Measurements from ENCODE around the gene RPA1. TPM values are rescaled to one million over a fixed set of nuclear protein-coding genes. Genes with fewer than 3 reads are reported as not detected.

Gene RPA1
- total and polyA plus RNA-seq, 2 of the 4 experiments (the other 2 are of a cell fraction) = 38.4 to 48.2 TPM

DNA sequence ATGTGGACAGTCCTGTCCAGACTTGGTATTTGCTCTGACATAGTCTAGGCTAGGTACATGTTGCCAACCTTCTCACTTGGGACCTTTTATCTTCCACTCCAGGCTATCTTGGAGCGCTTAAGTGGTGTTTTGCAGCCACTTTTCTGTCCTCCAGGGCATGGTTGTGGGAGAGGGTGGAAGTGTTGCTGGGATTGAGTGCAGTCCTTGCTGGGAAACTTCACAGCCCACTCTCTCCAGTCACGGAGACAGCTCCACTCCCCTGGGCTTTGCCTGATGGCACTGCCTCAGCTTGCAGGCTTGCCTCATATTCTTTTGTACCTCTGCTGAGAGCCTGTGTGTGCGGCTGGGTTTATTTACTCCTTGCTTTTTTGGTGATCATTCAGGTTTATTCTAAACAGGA lies 17.4 kb downstream of the RPA1 start:
- Histone ChIP-seq H2BK120ac (ENCODE audit: low read depth, low read length) (no peak overlapping the region), H3K9me1 (ENCODE audit: insufficient read depth, low read length) (no peaks in the 10 kb centered on the region), H2AFZ (replicated peaks; ENCODE audit: low read length, poor library complexity) (no peak overlapping the region), H3K36me3 (ENCODE audit: control insufficient read depth, insufficient read depth, low read length) (peaks cover 26% of the 10 kb centered on the region), H2BK15ac (ENCODE audit: low read depth, low read length) (no peak overlapping the region), H4K91ac (ENCODE audit: insufficient read depth, low read depth, low read length) (no peak overlapping the region), H3K23ac (ENCODE audit: low read depth, low read length) (no peak overlapping the region), H3K27me3 (ENCODE audit: control insufficient read depth, insufficient read depth, low read length) (no peaks in the 10 kb centered on the region), H3K9ac (ENCODE audit: low read depth, low read length) (no peak overlapping the region), H2BK20ac (ENCODE audit: low read depth, low read length) (no peak overlapping the region), H4K5ac (ENCODE audit: low read depth, low read length) (no peak overlapping the region), H4K20me1 (ENCODE audit: insufficient read depth, low read length) (no peaks in the 10 kb centered on the region), H3K27ac (ENCODE audit: insufficient read depth, low read length) (no peak overlapping the region), H3K79me1 (ENCODE audit: low read depth in 1 of 2, low read length in 2 of 2) (peaks cover 6 to 24% of the 10 kb centered on the region in 2 experiments; a peak in 3 of 4 replicates), H2AK5ac (ENCODE audit: low read depth, low read length) (no peak overlapping the region), H3K4ac (ENCODE audit: low read depth, low read length) (no peak overlapping the region), H3K4me2 (ENCODE audit: low read depth, low read length) (no peak overlapping the region), H2AK9ac (replicated peaks; ENCODE audit: low read depth, low read length, poor library complexity) (no peak overlapping the region), H3K4me3 (ENCODE audit: insufficient read depth, low read depth, low read length) (no peak overlapping the region), H4K8ac (ENCODE audit: low read depth in 2 of 2, low read length in 2 of 2) (no peak overlapping the region), H3K9me3 (ENCODE audit: control insufficient read depth, insufficient read depth, low read length) (no peaks in the 10 kb centered on the region), H3K14ac (replicated peaks; ENCODE audit: low read depth, low read length) (no peak overlapping the region), H3K4me1 (ENCODE audit: control insufficient read depth, insufficient read depth, low read length) (no peaks in the 10 kb centered on the region), H3K56ac (ENCODE audit: extremely low read depth, insufficient read depth, low read length) (no peak overlapping the region), H2BK5ac (ENCODE audit: low read depth, low read length, poor library complexity, severe bottlenecking) (no peak overlapping the region), H3K18ac (ENCODE audit: low read depth, low read length) (no peak overlapping the region)
- TF ChIP-seq, protein P1, sequence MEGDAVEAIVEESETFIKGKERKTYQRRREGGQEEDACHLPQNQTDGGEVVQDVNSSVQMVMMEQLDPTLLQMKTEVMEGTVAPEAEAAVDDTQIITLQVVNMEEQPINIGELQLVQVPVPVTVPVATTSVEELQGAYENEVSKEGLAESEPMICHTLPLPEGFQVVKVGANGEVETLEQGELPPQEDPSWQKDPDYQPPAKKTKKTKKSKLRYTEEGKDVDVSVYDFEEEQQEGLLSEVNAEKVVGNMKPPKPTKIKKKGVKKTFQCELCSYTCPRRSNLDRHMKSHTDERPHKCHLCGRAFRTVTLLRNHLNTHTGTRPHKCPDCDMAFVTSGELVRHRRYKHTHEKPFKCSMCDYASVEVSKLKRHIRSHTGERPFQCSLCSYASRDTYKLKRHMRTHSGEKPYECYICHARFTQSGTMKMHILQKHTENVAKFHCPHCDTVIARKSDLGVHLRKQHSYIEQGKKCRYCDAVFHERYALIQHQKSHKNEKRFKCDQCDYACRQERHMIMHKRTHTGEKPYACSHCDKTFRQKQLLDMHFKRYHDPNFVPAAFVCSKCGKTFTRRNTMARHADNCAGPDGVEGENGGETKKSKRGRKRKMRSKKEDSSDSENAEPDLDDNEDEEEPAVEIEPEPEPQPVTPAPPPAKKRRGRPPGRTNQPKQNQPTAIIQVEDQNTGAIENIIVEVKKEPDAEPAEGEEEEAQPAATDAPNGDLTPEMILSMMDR (conservative IDR thresholded peaks at IDR 0.05; ENCODE audit: low read depth, low read length) = no peak
- no peak for TF ChIP-seq USF2 (IDR thresholded peaks at IDR 0.05; ENCODE audit: low read depth, low read length)
- no peak for TF ChIP-seq FOS (IDR thresholded peaks at IDR 0.05; ENCODE audit: low read depth, low read length)
- no peak for TF ChIP-seq MAZ (IDR thresholded peaks at IDR 0.05; ENCODE audit: borderline replicate concordance, low read depth, low read length)
- TF ChIP-seq RFX5 (IDR thresholded peaks at IDR 0.05; ENCODE audit: low read depth, low read length) = no peak
- in situ Hi-C loops (cut with MboI; ENCODE audit: low sequenced_read_pairs) (no loop called here), intact Hi-C loops (cut with micrococcal nuclease) (no loop called here), dilution Hi-C loops (cut with HindIII; ENCODE audit: low sequenced_read_pairs, unreplicated experiment) (no loop called here)
- ChIA-PET CTCF (no interaction called here), POLR2A (ENCODE audit: unreplicated experiment) (no interaction called here)
- DNase-seq = no peak
- BruUV-seq (replicated peaks) = no TSS peak
- no CpG with 5 or more reads among the region's 3 CpGs for WGBS, 2 experiments (ENCODE audit: extremely low coverage in 2 of 2, insufficient read length in 1 of 2)
- ATAC-seq (ENCODE audit: low read depth) = no peak

All from IMR-90 (cell line).